GM04503 (cell line): Measurements from ENCODE around the gene BRINP2.
"Not testable (repeated sequence)": the region's sequence is repeated elsewhere in the genome, so short reads cannot be mapped to it uniquely, and the experiment has no call there.

Experiments used
- DNase-seq: peaks from one replicate; pipeline ENCODE4 v3.0.0-alpha.2; 2012; ENCODE audit warnings: low read depth

Gene BRINP2

GRCh38 chr1:177321434-177321833, 150.7 kb downstream of the BRINP2 start:
- not testable (repeated sequence) for DNase-seq

- no peak for DNase-seq
Measured at GRCh38 chr1:177328251-177328650, 157.5 kb downstream of the BRINP2 start.

DNA sequence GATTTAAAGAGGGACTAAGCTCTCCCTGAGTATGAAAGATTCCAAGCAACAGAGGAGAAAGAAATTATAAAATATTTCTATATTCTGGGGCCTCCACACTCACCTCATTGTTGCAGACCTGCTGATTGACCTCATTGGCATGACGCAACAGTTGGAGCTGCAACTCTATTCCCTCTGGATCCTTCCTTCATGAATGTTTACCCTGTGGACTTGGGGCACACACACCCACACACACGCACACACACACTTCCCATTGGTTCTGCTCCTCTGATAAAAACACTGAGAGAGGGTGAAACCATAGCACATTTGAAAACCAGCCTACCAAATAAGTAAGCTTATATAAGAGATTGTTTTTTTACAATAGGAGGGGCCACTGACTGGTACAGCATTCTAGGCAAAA, 159.1 kb downstream of the BRINP2 start:
- DNase-seq = no peak
